GM21723 (cell line): ENCODE results near the gene S1PR4.
"Not testable (repeated sequence)": the region's sequence is repeated elsewhere in the genome, so short reads cannot be mapped to it uniquely, and the experiment has no call there.

Experiments
- ATAC-seq: cut with Tn5 transposase; IDR thresholded peaks from one replicate; pipeline ENCODE4 v1.9.1; 2021; ENCODE audit warnings: mild to moderate bottlenecking, moderate library complexity; ENCODE audit not compliant: unreplicated experiment

S1PR4 gene

GRCh38 chr19:3176715-3177501 is 1.7 kb upstream of the S1PR4 start:
- no peak for ATAC-seq

GRCh38 chr19:3178973-3179738 is 587 bp downstream of the S1PR4 start:
- ATAC-seq, result no peak

GRCh38 chr19:3179739-3180293 is 1.2 kb downstream of the S1PR4 start:
- ATAC-seq, result no peak

GRCh38 chr19:3183721-3184641 is 5.4 kb downstream of the S1PR4 start:
- no peak for ATAC-seq

GRCh38 chr19:3184847-3185460 is 6.4 kb downstream of the S1PR4 start:
- ATAC-seq, result peak; percentile 18

- ATAC-seq, result peak; percentile 68
Measured at GRCh38 chr19:3185461-3186159, 7.0 kb downstream of the S1PR4 start, which contains the start of gene NCLN. Gene NCLN, plus strand, starts transcription at chr19:3185930. Its CDS starts 101 bp downstream, at chr19:3186031.

- ATAC-seq, result peak; percentile 21
Measured at GRCh38 chr19:3186160-3186688, 7.7 kb downstream of the S1PR4 start.

- ATAC-seq, result no peak
Measured at GRCh38 chr19:3186891-3187661, 8.5 kb downstream of the S1PR4 start.

GRCh38 chr19:3187662-3188511 is 9.3 kb downstream of the S1PR4 start:
- no peak for ATAC-seq

- ATAC-seq, result no peak
Measured at GRCh38 chr19:3188627-3189596, 10.3 kb downstream of the S1PR4 start.

GRCh38 chr19:3189702-3190469 is 11.3 kb downstream of the S1PR4 start:
- no peak for ATAC-seq

GRCh38 chr19:3190470-3190770 is 11.9 kb downstream of the S1PR4 start:
- ATAC-seq, result no peak

GRCh38 chr19:3190921-3191805 is 12.6 kb downstream of the S1PR4 start:
- no peak for ATAC-seq

- not testable (repeated sequence) for ATAC-seq
Measured at GRCh38 chr19:3191806-3192104, 13.2 kb downstream of the S1PR4 start.

GRCh38 chr19:3192228-3192635 is 13.7 kb downstream of the S1PR4 start:
- no peak for ATAC-seq
